HG03571 (cell line): ENCODE results near the gene DIRAS2.
"Not testable (repeated sequence)": the region's sequence is repeated elsewhere in the genome, so short reads cannot be mapped to it uniquely, and the experiment has no call there.

ENCODE experiments used
- ATAC-seq: cut with Tn5 transposase; IDR thresholded peaks from one replicate; pipeline ENCODE4 v1.9.1; 2021; ENCODE audit not compliant: unreplicated experiment

The DIRAS2 gene

GRCh38 chr9:90642570-90643539 is at the start of gene DIRAS2:
DIRAS2 (minus strand) TSS chr9:90642824; CDS start chr9:90613827, 28,997 bp downstream.
- no peak for ATAC-seq

- ATAC-seq, result no peak
Measured at GRCh38 chr9:90684736-90685135, 42.1 kb upstream of the DIRAS2 start.

GRCh38 chr9:90684106-90684505 is 41.5 kb upstream of the DIRAS2 start:
- ATAC-seq, result no peak

- ATAC-seq, result no peak
Measured at GRCh38 chr9:90680534-90680933, 37.9 kb upstream of the DIRAS2 start.

- ATAC-seq, result no peak
Measured at GRCh38 chr9:90665072-90665471, 22.4 kb upstream of the DIRAS2 start.

GRCh38 chr9:90659650-90660364 is 17.2 kb upstream of the DIRAS2 start:
- ATAC-seq, result no peak

GRCh38 chr9:90658783-90659182 is 16.2 kb upstream of the DIRAS2 start:
- no peak for ATAC-seq

- ATAC-seq, result no peak
Measured at GRCh38 chr9:90658181-90658580, 15.6 kb upstream of the DIRAS2 start.

- not testable (repeated sequence) for ATAC-seq
Measured at GRCh38 chr9:90656876-90657275, 14.3 kb upstream of the DIRAS2 start.

GRCh38 chr9:90651246-90651645 is 8.6 kb upstream of the DIRAS2 start:
- no peak for ATAC-seq

GRCh38 chr9:90647843-90648242 is 5.2 kb upstream of the DIRAS2 start:
- no peak for ATAC-seq

- ATAC-seq, result no peak
Measured at GRCh38 chr9:90645721-90646120, 3.1 kb upstream of the DIRAS2 start.

- no peak for ATAC-seq
Measured at GRCh38 chr9:90641884-90642487, 638 bp downstream of the DIRAS2 start.

GRCh38 chr9:90641086-90641485 is 1.5 kb downstream of the DIRAS2 start:
- no peak for ATAC-seq

- no peak for ATAC-seq
Measured at GRCh38 chr9:90640361-90640760, 2.3 kb downstream of the DIRAS2 start.

GRCh38 chr9:90637626-90638025 is 5.0 kb downstream of the DIRAS2 start:
- ATAC-seq, result no peak

GRCh38 chr9:90632647-90633207 is 9.9 kb downstream of the DIRAS2 start:
- no peak for ATAC-seq

- ATAC-seq, result no peak
Measured at GRCh38 chr9:90631964-90632363, 10.7 kb downstream of the DIRAS2 start.

GRCh38 chr9:90629991-90630390 is 12.6 kb downstream of the DIRAS2 start:
- ATAC-seq, result no peak

- no peak for ATAC-seq
Measured at GRCh38 chr9:90629354-90629753, 13.3 kb downstream of the DIRAS2 start.

GRCh38 chr9:90616806-90617205 is 25.8 kb downstream of the DIRAS2 start:
- no peak for ATAC-seq
